Activated T-helper 1 cell treated with Interleukin-2 at 50 U/mL for 16 hours (primary cell): ENCODE data around the gene ZNF750.

ENCODE experiments used
- DNase-seq: peaks from one replicate; pipeline ENCODE4 v3.0.0-alpha.2; 2020; ENCODE audit warnings: low read depth

ZNF750 gene

DNA sequence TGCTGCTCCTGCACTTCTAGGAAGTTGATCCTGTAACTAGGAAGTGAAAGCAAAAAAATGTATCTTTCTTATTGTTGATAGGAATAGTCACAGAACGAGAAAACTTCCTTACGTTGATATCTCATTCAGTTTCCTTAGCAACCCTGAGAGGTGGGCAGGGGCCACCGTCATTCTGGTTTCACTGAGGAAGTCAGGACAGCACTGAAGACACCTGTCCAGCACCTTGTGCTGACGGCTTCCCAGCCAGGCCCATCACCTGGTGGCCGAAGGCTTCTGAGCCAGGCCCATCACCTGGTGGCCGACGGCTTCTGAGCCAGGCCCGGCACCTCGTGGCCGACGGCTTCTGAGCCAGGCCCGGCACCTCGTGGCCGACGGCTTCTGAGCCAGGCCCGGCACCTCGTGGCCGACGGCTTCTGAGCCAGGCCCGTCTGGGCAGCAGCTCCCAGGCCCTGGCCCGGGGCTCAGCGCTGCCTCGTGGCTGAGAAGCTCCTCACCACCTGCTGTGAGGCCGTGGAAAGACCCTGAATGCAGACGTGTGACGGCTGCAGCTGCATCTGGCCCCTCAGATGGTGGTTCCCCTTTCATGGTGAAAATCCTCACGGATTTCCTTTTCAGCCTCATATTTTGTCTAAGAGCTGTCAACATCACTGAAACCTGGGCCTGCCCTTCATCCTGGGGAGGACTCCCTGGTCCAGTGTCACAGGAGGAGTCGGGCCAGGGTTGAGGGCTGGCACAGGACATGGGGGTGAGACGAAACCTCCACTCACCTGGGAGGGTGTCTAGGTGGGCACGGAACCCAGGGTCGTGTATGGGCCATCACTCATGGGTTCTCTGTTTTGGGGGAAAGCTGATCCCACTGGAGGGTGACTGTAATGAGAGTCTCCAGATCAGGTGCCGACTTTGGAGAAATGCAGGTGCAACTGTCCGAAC, 33.0 kb upstream of the ZNF750 start:
- no peak for DNase-seq

DNA sequence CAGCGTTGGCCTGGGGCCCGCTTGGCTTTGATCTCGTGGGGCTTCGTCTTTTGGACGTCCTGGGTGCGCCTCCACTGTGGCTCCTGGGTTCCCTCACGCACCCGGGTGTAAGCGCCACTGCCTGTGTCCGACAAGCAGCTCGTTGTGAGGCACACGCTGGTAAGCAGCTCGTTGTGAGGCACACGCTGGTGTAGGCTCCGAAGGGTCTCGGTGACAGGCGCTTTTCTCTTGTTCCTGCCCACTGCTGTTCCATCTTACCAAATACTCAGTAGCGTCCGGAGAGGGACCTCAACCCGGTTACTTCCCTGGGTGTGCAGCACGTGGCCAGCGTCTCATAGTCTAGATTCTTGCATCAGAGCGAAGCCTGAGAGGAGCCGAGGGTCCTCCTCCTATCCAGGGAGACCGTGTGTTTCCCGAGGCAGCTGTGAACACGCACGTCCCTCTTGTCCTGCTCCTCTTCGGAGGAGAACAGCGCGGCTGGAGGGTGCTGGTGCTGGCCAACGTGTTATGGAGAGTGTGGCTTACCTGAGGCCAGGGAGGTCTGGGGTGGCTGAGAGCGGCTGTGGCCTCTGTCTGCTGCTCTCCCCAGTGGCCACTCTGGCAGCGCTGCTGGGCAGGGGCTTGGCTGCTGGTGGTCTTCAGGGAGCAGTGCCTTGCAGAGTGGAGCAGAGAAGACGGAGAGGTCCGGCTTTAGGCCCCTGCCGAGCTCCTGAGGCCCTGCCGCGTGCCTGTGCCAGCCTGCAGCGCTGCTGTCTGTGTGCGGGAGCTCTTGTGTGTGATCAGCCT, 32.1 kb upstream of the ZNF750 start:
- DNase-seq: no peak

- no peak for DNase-seq
Observed at GRCh38 chr17:82871056-82871775, 31.4 kb upstream of the ZNF750 start.

DNA sequence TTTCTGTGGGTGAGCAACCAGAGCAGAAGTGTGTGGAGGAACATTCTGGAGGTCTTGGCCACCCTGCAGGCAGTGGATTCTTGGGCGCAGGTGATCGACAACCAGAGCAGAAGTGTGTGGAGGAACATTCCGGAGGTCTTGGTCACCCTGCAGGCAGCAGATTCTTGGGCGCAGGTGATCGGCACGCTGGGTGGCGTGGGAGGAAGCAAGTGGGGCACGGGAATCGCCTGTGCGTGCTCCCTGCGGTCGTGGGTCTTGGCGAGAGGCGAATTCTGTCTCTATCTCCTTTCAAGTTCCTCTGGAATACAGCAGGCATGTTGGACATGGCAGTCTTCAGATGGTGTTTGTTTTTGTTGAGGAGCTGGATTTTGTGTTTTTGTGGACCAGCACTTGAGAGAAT, 30.7 kb upstream of the ZNF750 start:
- no peak for DNase-seq

DNA sequence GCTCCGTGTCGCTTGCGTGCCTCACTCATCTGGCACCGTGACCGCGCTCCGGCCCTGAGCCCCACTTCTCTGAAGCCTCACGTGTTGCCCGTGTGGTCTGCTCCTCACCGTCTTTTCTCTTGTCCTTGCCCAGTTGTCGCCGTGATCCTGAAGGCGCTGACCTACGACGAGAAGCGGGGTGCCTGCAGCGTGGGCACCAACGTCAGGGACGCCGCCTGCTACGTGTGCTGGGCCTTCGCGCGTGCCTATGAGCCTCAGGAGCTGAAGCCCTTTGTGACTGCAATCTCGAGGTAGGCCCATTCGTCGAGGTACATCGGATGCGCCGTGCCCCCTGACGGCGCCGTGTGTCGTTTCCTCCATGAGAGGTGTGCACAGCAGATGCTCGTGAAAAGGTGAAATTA, 30.3 kb upstream of the ZNF750 start:
- no peak for DNase-seq

DNA sequence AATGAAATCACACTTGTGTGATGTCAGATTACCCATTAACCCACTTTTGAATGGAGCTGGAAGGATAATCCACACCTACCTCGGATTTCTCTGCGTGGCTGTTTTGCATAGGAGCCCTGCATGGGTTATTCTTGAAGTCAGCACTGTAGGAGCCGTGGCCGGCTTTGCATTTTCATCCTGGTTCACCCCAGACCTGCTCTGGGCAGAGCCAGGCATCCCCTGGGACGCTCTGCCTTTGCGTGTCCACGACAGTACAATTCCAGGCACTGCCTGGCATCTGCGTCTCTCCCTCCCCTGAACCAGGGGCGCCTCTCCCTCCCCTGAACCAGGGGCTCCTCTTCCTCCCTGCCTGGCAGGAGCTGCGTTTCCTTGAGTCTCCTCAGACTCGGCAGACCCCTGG, 29.7 kb upstream of the ZNF750 start:
- no peak for DNase-seq

GRCh38 chr17:82868715-82869131, 28.9 kb upstream of the ZNF750 start:
- DNase-seq: no peak

- no peak for DNase-seq
Observed at GRCh38 chr17:82867763-82868325, 28.0 kb upstream of the ZNF750 start.

GRCh38 chr17:82866590-82867191, 26.9 kb upstream of the ZNF750 start:
- no peak for DNase-seq

DNA sequence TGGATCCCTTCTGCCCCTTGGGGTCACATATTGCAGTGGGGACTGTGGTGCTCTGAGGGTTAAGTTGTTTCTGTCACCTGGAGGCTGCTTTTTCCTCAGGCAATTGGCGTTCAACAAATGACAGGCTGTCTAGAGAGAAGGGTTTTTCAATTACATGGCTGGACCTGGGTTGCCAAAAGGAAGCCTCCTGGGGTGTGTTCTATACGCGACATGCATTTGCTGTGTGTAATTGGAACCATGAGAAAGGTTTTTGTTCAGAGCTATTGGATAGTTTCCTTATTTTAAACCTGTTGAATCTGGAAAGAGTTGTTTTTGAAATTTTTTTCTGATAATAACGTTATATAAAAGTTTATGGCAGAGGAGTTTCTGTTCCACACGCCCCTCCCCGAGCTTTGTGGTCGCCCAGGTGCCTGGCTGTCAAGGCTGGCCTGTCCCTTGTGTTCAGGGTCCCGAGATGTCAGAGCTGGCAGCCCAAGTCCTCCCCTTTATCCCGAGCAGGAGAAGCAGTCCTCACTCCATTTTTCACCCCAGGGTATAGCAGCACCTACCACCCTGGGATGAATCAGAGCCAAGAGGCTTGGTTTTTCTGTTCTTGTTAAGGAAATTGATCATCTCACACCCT, 26.1 kb upstream of the ZNF750 start:
- no peak for DNase-seq

DNA sequence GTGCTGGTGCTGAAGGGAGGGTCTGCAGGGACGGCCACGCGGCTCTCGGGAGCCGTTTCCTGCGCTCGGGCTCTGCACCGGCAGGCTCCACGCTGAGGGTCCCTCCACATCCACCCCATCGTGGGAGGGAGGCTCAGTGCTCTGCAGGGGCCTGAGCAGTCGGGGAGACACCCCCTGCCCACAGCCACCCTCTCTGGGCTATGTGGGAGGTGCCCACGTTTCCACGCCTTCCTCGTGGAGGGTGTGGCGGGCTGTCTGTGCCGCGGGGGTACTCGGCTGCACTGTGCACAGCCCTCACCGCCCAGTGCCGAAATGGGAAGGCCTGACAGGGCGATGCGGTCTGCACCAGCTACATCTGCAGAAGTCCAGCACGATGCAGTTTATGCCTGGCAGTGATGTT, 25.5 kb upstream of the ZNF750 start:
- no peak for DNase-seq

GRCh38 chr17:82864713-82865248, 25.0 kb upstream of the ZNF750 start:
- no peak for DNase-seq

GRCh38 chr17:82863941-82864712, 24.3 kb upstream of the ZNF750 start:
- peak; percentile 80 for DNase-seq

DNA sequence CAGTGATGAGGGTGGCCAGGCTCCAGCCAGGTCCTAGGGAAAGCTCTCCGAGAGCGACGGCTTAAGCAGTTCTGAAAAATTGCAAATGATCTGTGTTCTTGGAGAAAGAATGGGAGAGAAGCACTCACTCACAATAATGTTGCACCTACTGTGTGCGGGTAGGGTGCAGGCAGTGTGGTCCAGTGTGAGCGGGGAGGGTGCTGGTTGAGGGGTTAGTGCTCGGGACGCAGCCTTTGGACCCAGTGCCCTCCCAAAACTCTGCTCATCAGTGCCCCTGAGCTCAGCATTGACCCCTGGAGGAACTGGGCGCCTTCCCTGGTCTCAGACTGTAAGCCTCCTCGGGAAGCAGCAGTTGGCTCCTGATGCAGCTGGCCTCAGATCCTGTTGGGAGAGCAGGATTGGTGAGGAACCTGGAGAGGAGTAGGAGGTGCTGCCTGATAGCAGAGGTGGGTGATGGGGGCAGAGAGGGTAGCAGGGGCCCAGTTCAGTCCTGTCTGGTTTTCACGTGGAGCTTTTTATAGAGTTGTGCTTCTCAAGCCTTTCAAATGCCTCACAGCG, 23.6 kb upstream of the ZNF750 start:
- DNase-seq: no peak

- no peak for DNase-seq
Observed at GRCh38 chr17:82862737-82863382, 23.0 kb upstream of the ZNF750 start.

DNA sequence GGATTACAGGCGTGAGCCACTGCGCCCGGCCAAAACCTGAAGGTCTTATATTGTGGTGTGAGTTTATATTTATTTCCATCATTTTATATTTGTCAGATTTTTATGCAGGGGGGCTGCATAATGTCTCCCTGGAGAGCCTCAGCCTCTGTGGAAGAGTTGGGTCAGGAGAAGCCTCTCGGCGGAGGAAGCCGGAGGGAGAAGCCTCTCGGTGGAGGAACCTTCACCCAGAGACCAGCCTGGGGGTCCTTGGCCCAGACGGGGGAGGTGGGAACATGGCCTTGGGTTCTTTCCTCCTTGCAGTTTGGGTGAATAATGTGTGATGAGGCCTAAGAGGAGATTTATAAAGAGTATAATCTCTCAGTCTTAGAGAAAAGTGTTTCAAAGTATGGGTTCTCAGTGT, 22.4 kb upstream of the ZNF750 start:
- no peak for DNase-seq

- DNase-seq: no peak
Observed at GRCh38 chr17:82861393-82861775, 21.6 kb upstream of the ZNF750 start.

DNA sequence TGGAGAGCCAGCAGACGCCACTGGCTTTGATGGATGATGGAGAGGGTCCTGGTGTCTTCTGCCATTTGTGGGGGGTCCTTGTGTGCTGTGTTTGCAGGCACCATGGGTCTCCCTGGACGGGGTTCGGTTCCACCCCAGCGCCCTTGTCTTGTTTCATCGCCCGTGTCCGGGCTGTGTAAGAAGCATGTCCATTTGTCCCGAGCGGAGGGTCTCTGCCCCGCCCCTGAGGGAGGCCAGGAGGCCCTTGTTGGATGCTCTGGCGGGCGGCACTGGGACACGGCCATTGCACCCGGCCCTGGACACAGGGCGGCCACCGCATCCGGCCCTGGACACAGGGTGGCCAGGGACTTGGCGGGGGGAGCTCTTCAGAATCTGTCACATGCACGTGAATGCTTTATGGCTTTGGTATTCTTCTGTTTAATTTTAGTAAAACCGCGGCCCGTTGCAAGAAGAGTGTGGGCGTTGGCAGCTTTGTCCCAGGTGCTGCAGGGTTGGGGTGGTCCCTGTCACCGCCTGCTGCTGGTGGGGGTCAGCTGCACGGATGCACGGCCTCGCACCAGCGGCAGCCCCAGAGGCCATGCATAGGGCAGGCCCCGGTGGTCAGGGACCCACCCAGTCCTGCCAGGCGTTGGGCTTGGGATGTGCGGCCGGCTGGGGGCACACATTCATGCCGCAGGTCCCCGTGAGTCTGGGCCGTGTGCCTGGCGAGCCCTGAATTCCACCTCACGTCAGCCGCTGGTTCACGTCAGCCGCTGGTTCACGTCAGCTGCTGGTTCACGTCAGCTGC, 21.0 kb upstream of the ZNF750 start:
- no peak for DNase-seq
